Measurements from ENCODE around the gene HLA-B.

Gene HLA-B

GRCh38 chr6:31351401-31352309 lies 5.3 kb downstream of the HLA-B start:
- peak; percentile 49 for DNase-seq

- DNase-seq, result peak; percentile 17
Measured at GRCh38 chr6:31351033-31351380, 6.0 kb downstream of the HLA-B start.

- DNase-seq, result peak; percentile 25
Measured at GRCh38 chr6:31350196-31351032, 6.6 kb downstream of the HLA-B start.

GRCh38 chr6:31349301-31349700 lies 7.7 kb downstream of the HLA-B start:
- DNase-seq, result no peak

GRCh38 chr6:31345026-31345730 lies 11.8 kb downstream of the HLA-B start:
- no peak for DNase-seq

GRCh38 chr6:31340228-31340627 lies 16.8 kb downstream of the HLA-B start:
- DNase-seq, result no peak

- DNase-seq, result no peak
Measured at GRCh38 chr6:31339210-31339609, 17.8 kb downstream of the HLA-B start.

GRCh38 chr6:31336896-31337496 lies 20.0 kb downstream of the HLA-B start:
- no peak for DNase-seq

GRCh38 chr6:31332637-31333602 lies 24.1 kb downstream of the HLA-B start:
- peak; percentile 3 for DNase-seq

- no peak for DNase-seq
Measured at GRCh38 chr6:31328355-31328960, 28.5 kb downstream of the HLA-B start.

- no peak for DNase-seq
Measured at GRCh38 chr6:31321820-31322219, 35.2 kb downstream of the HLA-B start.

- no peak for DNase-seq
Measured at GRCh38 chr6:31321005-31321707, 35.8 kb downstream of the HLA-B start.

GRCh38 chr6:31317036-31317435 lies 39.9 kb downstream of the HLA-B start:
- no peak for DNase-seq

- no peak for DNase-seq
Measured at GRCh38 chr6:31309641-31310040, 47.3 kb downstream of the HLA-B start.

- no peak for DNase-seq
Measured at GRCh38 chr6:31308845-31309175, 48.2 kb downstream of the HLA-B start.

- DNase-seq, result peak; percentile 83
Measured at GRCh38 chr6:31308050-31308844, 48.7 kb downstream of the HLA-B start.

- DNase-seq, result no peak
Measured at GRCh38 chr6:31307669-31308049, 49.3 kb downstream of the HLA-B start.

GRCh38 chr6:31305703-31306219 lies 51.2 kb downstream of the HLA-B start:
- no peak for DNase-seq

GRCh38 chr6:31304683-31305082 lies 52.3 kb downstream of the HLA-B start:
- DNase-seq, result no peak

Data from CD4-positive, alpha-beta T cell treated with Interferon gamma for 1 hour (primary cell).